NCI-H2171 treated with DMSO at 0.1 percent for 48 hours (cell line): ENCODE data around the gene PRPF18.

ENCODE experiments used
- DNase-seq: peaks from one replicate; lab custom pipeline; 2025; lab: John Stamatoyannopoulos, UW

Gene PRPF18

DNA sequence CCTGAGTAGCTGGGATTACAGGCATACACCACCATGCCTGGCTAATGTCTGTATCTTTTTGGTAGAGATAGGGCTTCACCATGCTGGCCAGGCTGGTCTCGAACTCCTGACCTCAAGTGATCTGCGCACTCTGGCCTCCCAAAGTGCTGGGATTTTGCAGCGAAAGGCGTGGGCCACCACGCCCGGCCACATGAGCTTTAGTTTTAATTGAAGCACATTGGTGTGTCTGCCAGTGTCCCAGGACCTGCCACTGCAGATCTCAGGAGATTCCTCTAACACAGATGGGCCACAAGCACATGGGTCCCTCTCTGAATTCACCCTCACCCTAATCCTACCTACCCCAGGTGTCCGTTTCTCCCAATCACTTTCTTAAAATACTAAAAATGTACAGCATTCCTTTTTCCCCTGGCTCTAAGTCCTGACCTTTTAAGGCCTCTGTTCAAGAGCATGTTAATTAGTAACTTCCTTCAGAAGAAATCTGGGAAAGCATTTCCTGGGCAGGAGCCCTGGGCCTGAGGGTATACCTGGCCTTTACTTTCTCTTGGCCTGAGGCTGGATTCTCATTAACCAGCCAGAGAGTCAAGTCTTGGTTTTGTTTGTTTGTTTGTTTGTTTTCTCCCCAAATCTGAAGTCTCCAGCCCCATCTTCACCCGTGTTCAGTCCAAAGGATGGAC lies 82.6 kb downstream of the PRPF18 start:
- no peak for DNase-seq

DNA sequence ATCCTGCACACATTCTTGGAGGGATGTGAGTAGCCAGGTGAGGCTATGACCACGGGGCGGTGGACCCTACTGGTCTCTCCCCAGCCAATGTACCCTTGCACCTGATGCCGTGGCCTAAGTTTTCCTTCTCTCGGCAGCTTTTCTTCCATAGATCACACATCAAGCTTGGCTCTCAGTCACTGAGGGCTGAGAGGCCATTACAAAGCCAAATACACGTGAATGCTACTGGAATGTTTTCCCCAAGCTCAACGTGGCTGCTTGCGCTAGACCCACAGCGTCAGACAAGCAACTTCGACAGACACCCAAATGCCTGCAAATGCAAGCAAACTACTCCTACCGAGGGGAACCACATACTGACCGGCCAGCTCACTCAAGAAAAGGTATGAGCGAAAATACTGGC lies 83.1 kb downstream of the PRPF18 start:
- DNase-seq, result no peak

DNA sequence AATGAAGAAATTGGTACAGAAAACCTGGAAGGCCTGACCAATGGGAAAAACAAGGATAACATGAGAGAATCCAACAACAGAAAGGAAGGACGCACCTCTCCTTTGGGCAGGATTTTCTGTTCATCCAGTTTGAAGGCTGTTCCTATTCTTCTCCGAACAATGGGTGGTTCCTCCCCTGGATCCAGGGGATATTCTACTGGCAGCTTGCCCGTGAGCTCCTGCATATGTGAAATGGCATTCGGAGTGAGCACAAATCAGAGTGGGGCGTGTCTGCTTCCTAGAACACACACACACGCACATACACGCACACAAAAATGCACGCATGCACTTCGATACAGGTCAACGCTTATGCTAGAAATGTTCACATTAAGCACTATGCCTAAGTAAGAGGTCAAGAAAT lies 83.5 kb downstream of the PRPF18 start:
- DNase-seq, result no peak

DNA sequence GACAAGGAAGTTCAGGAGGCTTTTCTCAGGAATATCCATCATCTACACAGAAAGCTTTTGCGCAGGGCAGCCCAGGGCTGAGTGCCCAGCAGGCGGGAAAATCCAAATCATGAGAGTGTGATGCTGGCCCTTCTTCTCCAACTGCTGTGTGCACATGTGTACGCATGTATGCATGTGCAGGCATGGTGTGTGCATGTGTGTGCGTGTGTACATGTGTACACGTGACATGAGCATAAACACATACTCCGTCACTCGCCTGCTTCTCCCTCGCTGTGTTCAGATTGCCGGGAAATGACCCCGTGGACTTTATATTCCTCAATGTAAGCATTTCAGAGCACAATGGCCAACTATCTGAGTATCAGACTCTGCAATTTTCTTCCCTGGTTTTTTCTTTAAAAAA lies 85.1 kb downstream of the PRPF18 start:
- no peak for DNase-seq

DNA sequence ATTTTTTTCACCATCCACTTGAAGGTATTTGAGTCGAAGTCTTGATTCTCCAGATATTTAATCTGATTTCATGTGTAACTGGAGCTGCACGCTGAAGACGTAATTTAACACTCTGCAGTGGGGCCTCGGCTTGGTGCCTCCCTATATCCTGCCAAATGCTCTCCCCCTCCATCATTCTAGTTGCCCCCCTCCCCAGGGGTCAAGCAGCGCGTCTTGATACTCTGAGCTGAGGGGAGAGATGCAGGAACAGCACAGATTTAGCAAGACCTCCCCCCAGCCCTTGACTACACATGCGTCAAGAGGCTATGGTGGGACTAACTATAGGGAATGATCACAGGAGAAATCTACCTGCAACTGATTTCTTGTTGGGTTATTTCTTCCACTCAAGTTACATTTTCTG lies 85.8 kb downstream of the PRPF18 start:
- peak; percentile 88 for DNase-seq

DNA sequence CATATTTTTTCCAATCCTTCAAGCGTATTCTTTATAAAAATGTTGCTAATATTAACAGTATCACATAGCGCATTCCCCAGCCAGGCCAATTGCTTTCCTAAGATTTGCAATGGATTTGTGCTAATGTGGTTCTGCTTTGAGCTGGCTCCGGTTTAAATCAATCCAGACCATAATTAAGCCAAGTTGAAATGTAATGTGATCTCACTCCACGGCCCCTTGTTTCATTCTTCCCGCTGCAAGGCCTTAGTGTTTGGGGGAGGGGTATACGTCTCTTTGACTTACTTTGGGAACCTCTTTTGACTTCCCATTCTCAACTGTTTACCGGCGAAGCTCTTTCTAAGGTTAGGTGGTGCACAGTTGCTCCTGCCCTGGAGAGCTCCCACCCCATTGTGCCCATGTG lies 86.4 kb downstream of the PRPF18 start:
- peak; percentile 35 for DNase-seq

DNA sequence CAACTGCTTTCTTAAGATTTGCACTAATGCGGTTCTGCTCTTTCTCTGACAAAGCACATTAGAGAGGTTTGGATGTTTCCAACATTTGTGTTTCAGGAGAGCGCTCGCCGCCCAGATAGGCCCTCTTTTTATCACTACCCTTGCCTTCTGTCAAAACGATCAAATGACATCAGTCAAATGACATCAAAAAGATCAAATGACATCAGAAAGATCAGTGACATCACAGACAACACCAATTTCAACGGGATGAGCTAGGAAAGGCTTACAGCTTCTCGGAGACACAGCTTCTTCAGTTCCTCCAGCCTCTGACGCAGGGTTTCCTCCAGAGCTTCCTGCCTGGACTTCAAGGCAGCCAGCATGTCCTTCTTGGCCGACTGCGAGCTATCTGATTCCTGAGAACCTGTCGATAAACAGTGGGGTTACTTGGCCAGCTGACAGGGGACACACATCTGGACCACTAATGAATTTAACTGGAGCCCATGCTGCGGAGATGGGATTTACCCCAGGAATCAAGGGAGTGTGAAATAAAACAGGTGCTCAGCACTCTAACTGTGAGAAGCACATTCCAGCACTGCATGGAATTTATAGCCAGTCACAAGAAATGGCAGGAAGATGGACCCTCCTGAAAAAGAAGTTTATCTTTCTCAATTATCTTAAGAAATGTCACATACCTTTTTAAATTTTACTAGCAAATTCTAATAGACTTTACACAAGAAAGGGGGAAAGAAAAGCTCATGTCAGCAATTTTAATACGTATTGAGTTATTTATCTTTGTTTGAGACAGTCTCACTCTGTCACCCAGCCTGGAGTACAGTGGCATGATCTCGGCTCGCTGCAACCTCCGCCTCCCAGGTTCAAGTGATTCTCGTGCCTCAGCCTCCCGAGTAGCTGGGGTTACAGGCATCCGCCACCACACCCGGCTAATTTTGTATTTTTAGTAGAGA lies 88.2 kb downstream of the PRPF18 start:
- no peak for DNase-seq

DNA sequence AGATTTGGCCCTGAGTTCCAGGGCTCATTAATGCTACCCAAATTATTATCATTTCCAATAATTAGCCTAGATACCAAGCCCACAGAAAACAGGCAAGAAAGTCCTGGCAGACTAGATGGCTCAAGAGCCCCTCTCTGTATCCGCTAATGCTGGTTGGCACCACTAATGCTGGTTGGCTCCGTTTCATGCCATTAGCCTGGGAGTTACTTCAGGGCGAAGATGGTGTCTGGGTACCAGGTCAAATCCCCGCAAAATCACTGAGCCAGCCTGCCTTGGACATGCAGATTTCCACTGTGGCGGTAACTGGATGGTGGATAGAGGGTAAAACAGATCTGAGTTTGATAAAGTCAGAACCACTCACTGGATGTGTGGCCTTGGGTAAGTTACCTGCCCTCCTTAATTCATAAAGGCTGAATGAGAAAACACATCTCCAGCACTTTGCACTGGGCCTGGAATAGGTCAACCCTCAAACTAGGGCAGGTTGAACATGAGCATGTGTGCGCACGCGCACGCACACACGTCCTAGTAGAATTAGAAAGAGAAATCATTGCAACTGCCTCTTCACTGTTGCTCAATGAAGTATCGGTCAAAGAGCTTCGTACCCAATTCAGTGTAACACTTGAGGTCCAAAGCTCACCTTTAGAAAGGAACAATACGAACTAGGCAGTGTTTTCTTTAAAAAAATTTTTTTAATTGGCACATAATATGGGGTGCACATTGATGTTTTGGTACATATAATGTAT lies 91.5 kb downstream of the PRPF18 start:
- no peak for DNase-seq
